ENCODE measurements around the gene JMJD6.

DNA sequence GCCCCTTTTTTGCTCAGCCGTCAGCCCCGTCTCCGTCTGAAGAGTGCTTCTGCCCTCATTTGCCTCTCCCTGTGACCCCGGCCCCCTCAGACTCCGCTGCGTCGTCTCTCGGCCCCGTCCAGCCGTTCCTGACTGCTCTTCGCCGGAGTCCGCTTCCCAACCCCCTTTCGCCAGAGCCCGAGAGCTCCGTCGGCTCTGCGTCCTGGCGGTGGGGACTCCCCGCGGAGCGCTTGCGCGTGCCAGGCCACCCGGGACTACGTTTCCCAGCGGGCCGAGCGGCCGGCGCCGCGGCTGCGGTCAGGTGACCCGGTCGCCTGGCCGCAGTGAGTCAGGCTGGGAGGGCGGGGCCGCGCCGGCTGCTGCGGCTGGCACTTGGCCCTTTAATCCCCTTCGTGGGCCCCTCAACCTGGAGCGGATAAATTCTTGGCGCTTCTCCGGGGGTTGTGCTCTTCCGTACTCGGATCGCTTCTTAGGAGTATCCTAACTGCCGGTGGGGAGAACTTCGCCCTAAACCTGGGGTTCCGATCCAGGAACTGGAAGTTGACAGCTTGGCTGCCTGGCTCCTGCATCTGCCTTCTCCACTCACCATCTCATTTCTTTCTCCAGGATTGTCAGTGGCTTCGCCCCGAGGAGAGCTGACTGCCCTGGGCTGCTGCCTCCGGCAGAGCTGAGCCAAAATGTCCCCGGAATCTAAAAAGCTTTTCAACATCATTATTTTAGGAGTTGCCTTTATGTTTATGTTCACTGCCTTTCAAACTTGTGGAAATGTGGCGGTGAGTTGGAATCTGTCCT, 11.5 kb upstream of the JMJD6 start, which contains the start of gene MFSD11:
- TF ChIP-seq, protein P1, sequence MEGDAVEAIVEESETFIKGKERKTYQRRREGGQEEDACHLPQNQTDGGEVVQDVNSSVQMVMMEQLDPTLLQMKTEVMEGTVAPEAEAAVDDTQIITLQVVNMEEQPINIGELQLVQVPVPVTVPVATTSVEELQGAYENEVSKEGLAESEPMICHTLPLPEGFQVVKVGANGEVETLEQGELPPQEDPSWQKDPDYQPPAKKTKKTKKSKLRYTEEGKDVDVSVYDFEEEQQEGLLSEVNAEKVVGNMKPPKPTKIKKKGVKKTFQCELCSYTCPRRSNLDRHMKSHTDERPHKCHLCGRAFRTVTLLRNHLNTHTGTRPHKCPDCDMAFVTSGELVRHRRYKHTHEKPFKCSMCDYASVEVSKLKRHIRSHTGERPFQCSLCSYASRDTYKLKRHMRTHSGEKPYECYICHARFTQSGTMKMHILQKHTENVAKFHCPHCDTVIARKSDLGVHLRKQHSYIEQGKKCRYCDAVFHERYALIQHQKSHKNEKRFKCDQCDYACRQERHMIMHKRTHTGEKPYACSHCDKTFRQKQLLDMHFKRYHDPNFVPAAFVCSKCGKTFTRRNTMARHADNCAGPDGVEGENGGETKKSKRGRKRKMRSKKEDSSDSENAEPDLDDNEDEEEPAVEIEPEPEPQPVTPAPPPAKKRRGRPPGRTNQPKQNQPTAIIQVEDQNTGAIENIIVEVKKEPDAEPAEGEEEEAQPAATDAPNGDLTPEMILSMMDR (conservative IDR thresholded peaks at IDR 0.05; ENCODE audit: low read length) = no peak
- TF ChIP-seq EZH2phosphoT487 (IDR thresholded peaks at IDR 0.05; ENCODE audit: borderline replicate concordance, low read depth, low read length) = no peak
